ENCODE results near the gene SNRNP200. TPM values are rescaled to one million over a fixed set of nuclear protein-coding genes. Genes with fewer than 3 reads are reported as not detected.
"Not testable (repeated sequence)": the region's sequence is repeated elsewhere in the genome, so short reads cannot be mapped to it uniquely, and the experiment has no call there.

Gene SNRNP200
- polyA plus RNA-seq, 1 donor from 2014 or later: 79.3 TPM

DNA sequence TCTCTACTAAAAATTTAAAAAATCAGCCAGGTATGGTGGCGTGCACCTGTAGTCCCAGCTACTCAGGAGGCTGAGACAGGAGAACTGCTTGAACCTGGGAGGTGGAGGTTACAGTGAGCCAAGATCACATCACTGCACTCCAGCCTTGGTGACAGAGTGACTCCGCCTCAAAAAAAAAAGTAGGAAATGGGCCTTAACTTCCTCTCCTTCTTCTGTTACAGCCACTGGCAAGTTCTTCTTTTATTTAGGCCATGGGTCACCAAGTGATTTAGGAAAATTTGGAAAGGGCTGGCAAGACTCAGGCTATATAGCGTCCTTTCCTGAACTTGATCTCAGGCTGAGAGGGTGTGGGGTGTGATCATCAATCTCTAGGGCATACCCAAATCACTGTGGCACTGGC, 47.6 kb downstream of the SNRNP200 start:
- Mint-ChIP-seq H3K36me3 (peaks cover 11% of the 10 kb centered on the region), H3K27ac (peak overlapping the region in 2 of 3 donors; percentile 81 to 88), H3K4me1 (peaks cover 40 to 43% (median 42%) of the 10 kb centered on the region in 3 donors), H3K4me3 (peak overlapping the region in 2 of 4 donors; percentile 28 to 74)
- H3K9me3 Mint-ChIP-seq, H3K27me3 Mint-ChIP-seq: not testable (repeated sequence)

DNA sequence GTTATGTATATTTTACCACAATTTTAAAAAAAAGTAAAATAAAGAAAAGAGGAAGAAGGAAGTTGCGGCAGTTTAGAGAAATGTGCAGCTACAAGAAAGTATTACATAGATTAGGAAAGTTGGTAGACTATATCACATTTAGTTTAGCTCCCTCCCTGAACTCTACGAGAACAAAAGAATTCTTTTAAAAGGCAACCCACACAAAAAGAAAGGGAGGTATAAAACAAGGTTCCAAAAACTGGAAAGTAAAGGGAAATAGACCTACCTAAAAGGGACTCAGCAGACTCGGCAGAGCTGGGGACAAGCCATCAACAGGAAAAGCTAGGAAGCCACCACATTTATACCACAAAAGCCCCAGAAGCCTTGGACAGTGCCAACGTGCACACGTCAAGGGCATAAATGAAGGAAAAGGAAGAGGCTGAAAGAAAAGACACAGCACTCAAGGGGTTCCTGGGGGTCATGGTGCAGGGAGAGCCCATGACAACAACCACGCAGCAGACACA, 48.7 kb downstream of the SNRNP200 start:
- Mint-ChIP-seq H3K4me3 (peak overlapping the region in 3 of 4 donors; percentile 27 to 91 (median 39)), H3K27ac (peak overlapping the region; percentile 59 to 94 (median 89)), H3K27me3 (no peaks in the 10 kb centered on the region), H3K36me3 (peaks cover 11% of the 10 kb centered on the region), H3K9me3 (no peaks in the 10 kb centered on the region), H3K4me1 (peaks cover 40 to 42% (median 40%) of the 10 kb centered on the region in 3 donors)

DNA sequence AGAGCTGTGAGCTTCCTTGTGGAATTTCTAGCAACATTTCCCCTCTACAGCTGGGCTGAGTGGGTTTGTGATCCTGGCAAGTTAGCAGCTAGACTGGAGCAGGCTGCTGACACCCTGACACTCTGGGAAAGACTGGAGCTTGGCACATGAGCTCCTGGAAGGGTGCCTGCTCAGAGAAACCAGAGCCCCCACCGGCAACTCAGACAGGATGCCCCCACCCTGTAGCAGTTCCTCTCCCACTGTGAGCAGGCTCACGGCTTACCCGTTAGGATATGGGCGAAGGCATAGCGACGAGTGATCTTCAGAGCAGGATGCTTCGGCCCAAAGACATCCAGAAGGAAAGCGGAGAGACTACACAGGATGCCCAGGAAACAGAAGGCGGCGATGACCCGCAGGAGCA, 50.8 kb downstream of the SNRNP200 start:
- Mint-ChIP-seq H3K4me3 (no peak overlapping the region), H3K9me3 (no peaks in the 10 kb centered on the region), H3K4me1 (peaks cover 25 to 35% (median 28%) of the 10 kb centered on the region in 3 donors), H3K27me3 (no peaks in the 10 kb centered on the region), H3K27ac (peak overlapping the region in 1 of 3 donors; percentile 97), H3K36me3 (peaks cover 9% of the 10 kb centered on the region)

DNA sequence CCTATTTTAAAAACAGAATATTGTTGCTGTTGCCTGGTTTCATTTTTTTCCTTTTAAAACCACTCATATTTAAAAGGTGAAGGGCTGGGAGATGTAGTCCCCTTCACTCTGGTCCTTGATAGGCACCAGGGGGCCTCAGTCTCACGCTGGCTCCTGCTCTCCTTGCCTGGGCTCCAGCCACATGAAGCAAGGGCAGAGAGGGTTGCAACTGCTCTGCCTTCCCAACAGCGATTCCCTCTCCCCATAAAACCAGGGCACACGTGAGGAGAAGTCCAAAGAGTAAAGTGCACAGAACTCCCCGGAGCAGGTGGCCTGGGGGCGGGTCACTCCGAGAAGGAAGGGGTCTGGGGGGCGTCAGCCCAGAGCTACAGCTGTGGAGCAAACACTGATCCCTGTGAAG, 52.3 kb downstream of the SNRNP200 start:
- peaks cover 15 to 24% (median 16%) of the 10 kb centered on the region in 3 donors for H3K4me1 Mint-ChIP-seq
- H3K27ac Mint-ChIP-seq: no peak overlapping the region
- no peak overlapping the region for H3K4me3 Mint-ChIP-seq
- no peaks in the 10 kb centered on the region for H3K9me3 Mint-ChIP-seq
- peaks cover 8% of the 10 kb centered on the region for H3K36me3 Mint-ChIP-seq
- H3K27me3 Mint-ChIP-seq: no peaks in the 10 kb centered on the region

DNA sequence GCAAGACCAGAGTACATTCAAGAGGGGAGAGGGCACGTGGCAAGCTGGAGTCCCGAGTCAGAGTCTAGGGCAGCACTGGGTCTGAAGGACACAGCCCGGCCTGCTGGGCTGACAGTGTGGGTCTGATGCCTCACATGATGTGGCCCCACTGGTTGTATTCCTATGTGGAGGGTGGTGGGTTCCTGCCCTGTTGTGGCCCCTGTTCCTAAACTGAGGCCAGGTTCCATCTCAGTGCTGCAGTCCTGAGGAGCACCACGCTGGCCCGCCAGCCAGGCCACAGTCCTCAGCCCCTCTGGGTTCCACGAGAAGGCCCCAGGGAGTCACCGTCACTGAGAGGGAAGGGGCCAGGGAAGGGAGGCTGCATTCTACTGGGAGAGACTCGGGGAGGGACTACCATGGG, 52.8 kb downstream of the SNRNP200 start:
- Mint-ChIP-seq H3K27ac (peak overlapping the region in 1 of 3 donors; percentile 49), H3K27me3 (no peaks in the 10 kb centered on the region), H3K4me3 (no peak overlapping the region), H3K36me3 (peaks cover 8% of the 10 kb centered on the region), H3K4me1 (peaks cover 11 to 19% (median 14%) of the 10 kb centered on the region in 3 donors), H3K9me3 (no peaks in the 10 kb centered on the region)

DNA sequence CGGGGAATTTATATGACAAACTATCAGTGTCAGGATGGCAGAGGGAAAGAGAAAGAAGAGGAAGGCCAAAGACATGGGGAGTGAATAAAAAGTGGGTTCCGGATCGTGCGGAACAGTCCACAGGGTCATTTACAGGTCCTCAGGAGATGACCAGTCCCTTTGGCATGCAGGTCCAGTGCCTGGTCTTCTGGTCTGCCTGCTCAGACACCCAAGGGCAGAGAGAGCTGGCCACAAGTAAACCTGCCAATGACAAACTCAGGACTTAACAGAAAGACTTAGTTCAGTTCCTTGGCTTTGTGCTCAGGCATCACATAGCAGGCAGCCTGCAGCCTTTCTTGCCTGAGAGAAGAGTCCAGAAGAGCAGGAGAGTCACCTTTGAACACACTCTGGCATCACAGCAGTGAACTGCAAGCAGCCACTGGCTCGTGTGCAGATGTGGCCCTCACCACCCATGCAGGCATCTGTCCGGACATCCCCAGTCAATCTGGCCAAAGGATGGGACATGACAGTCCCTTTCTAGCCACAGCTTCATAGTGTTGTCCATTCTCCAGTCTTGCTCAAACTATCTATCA, 53.5 kb downstream of the SNRNP200 start:
- Mint-ChIP-seq H3K9me3 (no peaks in the 10 kb centered on the region), H3K27ac (peak overlapping the region in 1 of 3 donors; percentile 49), H3K36me3 (peaks cover 9% of the 10 kb centered on the region), H3K4me1 (peaks cover 11 to 16% (median 15%) of the 10 kb centered on the region in 3 donors), H3K4me3 (no peak overlapping the region), H3K27me3 (no peaks in the 10 kb centered on the region)

DNA sequence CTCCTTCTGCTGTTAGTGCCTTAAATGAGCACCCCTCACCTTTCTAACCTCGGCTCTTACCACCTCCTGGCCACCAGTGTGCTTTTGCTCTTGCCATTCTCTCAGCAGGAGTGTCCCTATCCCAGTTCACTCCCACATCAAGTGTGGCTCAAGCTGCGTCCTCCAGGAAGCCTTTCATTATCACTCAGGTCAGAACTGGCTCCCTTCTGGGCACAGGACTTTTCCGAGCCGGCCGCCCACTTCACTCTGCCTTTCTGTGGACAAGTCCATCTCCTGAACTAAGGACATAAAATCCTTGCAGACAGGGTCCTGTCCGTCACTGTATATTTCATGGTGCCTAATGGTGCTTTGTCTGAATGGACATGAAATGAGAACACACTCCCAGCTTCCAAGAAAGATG, 55.2 kb downstream of the SNRNP200 start:
- no peak overlapping the region for H3K4me3 Mint-ChIP-seq
- H3K4me1 Mint-ChIP-seq: peaks cover 14 to 22% (median 18%) of the 10 kb centered on the region in 3 donors

DNA sequence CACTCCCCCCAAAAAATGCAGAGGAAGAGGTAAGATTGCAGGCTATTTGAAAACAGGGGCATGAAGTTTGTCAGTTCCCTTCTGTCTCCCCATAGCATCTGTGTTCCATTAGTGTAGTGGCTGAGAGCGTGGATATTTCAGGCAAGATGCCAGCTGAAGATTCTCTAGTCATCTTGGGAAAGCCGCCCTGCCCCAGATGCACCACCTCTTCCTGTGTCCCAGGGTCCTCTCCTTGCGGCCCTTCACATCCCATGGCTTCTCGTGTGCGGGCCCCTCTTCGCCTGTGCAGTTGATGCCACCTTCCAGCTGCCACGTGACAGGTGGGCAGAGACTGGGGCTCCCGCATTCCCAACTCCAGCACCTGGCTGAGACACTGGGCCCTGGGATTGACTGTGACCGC, 55.7 kb downstream of the SNRNP200 start:
- H3K27me3 Mint-ChIP-seq: no peaks in the 10 kb centered on the region
- no peaks in the 10 kb centered on the region for H3K9me3 Mint-ChIP-seq
- H3K27ac Mint-ChIP-seq: peak overlapping the region in 2 of 3 donors; percentile 15 to 95
- no peak overlapping the region for H3K4me3 Mint-ChIP-seq
- H3K4me1 Mint-ChIP-seq: peaks cover 14 to 23% (median 21%) of the 10 kb centered on the region in 3 donors
- H3K36me3 Mint-ChIP-seq: peaks cover 14% of the 10 kb centered on the region

More for the DNA sequence above, 55.2 kb downstream of the SNRNP200 start:
- H3K27me3 Mint-ChIP-seq: no peaks in the 10 kb centered on the region
- peak overlapping the region in 2 of 3 donors; percentile 55 to 95 for H3K27ac Mint-ChIP-seq
- peaks cover 14% of the 10 kb centered on the region for H3K36me3 Mint-ChIP-seq
- H3K9me3 Mint-ChIP-seq: no peaks in the 10 kb centered on the region

DNA sequence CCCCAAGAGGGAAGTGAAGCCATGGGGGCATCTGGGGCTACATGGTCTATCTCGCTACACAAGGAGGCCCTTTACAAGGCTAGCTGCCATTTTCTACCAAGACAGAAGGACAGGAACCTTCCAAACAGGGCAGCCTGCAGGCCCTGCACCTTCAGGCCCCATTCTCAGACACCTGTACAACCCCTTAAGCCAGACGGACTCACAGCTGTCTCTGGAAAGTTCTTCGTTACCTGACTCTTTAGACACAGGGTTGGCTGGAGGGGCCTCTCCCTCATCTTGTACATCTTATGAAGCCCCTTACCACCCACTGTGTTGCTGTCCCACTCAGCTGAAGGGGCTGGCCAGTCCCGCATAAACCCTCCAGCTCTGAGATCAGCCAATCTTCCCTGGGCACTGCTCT, 56.7 kb downstream of the SNRNP200 start:
- Mint-ChIP-seq H3K36me3 (peaks cover 11% of the 10 kb centered on the region), H3K9me3 (no peaks in the 10 kb centered on the region), H3K4me1 (peaks cover 16 to 24% (median 22%) of the 10 kb centered on the region in 3 donors), H3K27me3 (no peaks in the 10 kb centered on the region), H3K4me3 (no peak overlapping the region), H3K27ac (no peak overlapping the region)

DNA sequence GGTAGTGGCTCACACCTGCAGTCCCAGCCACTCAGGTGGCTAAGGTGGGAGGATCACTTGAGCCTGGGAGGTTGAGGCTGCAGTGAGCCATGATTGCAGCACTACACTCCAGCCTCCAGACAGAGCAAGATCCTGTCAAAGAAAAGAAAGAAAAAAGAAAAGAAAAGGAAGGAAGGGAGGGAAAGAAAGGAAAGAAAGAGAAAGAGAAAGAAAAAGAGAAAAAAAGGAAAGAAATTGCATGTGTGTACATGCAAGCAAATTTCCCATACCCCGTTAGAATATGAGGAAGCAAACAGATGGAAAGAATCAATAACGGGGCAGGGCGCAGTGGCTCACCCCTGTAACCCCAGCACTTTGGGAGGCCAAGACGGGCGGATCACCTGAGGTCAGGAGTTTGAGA, 57.5 kb downstream of the SNRNP200 start:
- Mint-ChIP-seq H3K36me3 (peaks cover 8% of the 10 kb centered on the region), H3K27ac (peak overlapping the region in 1 of 3 donors; percentile 86), H3K4me3 (peak overlapping the region in 2 of 4 donors; percentile 45 to 54), H3K9me3 (no peaks in the 10 kb centered on the region), H3K4me1 (peaks cover 16 to 24% (median 22%) of the 10 kb centered on the region in 3 donors), H3K27me3 (no peaks in the 10 kb centered on the region)

DNA sequence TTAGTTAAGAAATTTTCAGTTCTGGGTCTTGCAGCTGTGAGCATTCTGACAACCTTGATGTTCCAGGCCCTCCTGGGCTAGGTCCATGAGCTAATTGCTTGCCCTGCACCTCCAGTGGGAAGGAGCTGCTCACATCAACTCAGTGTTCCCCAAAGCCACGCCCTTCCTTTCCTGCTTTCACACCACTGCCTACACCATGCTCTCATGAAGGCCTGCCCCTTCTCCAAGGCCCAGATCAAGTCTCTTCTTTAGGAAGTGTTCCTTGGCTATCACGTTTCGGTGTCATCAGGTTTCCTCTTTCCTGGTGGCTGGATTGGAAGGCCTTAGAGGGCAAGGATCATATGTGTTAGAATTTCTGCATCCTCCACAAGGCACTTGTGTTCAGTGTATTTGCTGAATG, 58.3 kb downstream of the SNRNP200 start:
- Mint-ChIP-seq H3K9me3 (no peaks in the 10 kb centered on the region), H3K27ac (peak overlapping the region in 1 of 3 donors; percentile 82), H3K27me3 (no peaks in the 10 kb centered on the region), H3K36me3 (peaks cover 8% of the 10 kb centered on the region), H3K4me3 (no peak overlapping the region), H3K4me1 (peaks cover 24 to 30% (median 27%) of the 10 kb centered on the region in 3 donors)

DNA sequence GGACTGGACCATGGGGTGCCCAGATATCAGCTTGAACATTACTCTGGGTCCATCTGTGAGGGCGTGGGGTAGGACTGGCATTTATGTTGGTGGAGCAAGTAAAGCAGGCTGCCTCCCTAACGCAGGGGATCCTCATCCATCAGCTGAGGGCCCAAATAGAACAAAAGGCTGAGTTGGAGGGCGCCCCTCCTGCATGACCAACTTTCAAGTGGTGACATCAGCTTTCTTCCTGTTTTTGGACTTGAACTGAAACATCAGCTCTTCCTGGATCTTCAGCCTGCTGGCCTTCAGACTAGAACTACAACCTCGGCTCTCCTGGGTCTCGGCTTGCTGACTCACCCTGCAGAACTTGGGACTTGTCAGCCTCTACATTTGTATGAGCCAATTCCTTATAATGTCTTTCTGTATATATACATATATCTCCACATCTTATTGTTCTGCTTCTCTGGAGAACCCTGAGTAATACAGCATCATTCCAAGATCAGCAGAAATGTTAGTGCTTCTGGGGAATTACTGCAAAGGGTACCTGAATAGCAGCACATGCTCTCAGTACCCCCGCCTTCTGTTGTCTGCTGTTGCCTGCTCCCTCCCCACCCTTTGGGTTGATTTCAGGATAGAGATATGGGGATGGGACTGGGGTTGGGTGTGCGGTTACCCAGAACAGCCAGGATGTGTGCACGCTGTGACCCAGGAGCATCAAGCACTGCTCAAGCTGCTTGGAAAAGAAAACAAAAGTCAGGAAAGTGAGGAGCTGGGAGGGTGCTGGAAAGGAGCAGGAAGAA, 59.5 kb downstream of the SNRNP200 start:
- Mint-ChIP-seq H3K9me3 (no peaks in the 10 kb centered on the region), H3K27me3 (no peaks in the 10 kb centered on the region), H3K4me3 (peak overlapping the region in 1 of 4 donors; percentile 65), H3K27ac (peak overlapping the region; percentile 13 to 69 (median 68)), H3K36me3 (peaks cover 8% of the 10 kb centered on the region), H3K4me1 (peaks cover 35 to 41% (median 38%) of the 10 kb centered on the region in 3 donors)

DNA sequence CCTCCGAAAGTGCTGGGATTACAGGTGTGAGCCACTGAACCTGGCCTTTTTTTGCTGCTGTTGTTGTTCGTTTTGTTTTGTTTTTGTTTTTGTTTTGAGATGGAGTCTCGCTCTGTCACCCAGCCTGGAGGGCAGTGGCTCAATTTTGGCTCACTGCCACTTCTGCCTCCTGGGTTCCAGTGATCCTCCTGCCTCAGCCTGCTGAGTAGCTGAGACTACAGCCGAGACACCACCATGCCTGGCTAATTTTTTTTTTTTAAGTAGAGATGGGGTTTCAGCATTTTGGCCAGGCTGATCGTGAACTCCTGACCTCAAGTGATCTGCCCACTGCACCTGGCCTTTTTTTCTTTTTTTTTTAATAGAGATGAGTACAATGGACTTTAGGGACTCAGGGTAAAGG, 61.5 kb downstream of the SNRNP200 start:
- H3K27ac Mint-ChIP-seq: peak overlapping the region in 1 of 3 donors; percentile 81
- peaks cover 31 to 42% (median 40%) of the 10 kb centered on the region in 3 donors for H3K4me1 Mint-ChIP-seq
- H3K27me3 Mint-ChIP-seq: no peaks in the 10 kb centered on the region
- no peaks in the 10 kb centered on the region for H3K9me3 Mint-ChIP-seq
- H3K36me3 Mint-ChIP-seq: peaks cover 8% of the 10 kb centered on the region
- H3K4me3 Mint-ChIP-seq: no peak overlapping the region

DNA sequence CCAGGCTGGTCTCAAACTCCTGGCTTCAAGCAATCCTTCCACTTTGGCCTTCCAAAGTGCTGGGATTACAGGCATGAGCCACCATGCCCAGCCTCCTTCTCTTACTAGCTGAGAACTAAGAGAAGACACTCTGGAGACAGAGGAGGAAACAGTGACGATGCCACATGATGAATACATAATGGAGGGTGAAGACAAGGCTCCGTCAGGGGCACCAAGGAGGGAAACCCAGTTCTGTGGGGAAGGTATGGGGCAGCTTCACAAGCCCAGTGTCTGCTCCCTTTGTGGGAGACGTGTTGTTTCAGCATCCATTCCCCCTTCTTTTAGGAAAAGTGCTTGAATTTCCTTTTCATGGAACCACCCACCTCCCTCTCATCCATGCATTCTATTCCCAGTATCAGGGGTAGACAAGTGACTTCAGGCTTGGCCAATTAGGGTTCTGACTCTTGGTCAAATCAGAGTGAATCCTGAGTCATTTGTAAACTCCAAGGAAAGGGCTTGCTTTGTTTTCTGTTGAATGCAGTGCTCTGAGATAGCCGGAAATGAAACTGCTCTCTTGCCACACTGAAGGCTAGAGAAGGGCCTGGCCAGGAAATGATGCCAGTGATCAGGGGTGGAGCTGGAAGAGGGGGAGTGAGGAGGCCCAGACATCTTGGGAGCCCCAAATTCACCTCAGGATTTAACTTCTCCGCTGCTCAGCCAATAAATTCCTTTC, 63.3 kb downstream of the SNRNP200 start:
- Mint-ChIP-seq H3K4me1 (peaks cover 31 to 40% (median 35%) of the 10 kb centered on the region in 3 donors), H3K36me3 (peaks cover 10% of the 10 kb centered on the region), H3K27me3 (no peaks in the 10 kb centered on the region), H3K4me3 (peak overlapping the region; percentile 70 to 92 (median 83)), H3K27ac (peak overlapping the region; percentile 57 to 97 (median 90)), H3K9me3 (no peaks in the 10 kb centered on the region)

DNA sequence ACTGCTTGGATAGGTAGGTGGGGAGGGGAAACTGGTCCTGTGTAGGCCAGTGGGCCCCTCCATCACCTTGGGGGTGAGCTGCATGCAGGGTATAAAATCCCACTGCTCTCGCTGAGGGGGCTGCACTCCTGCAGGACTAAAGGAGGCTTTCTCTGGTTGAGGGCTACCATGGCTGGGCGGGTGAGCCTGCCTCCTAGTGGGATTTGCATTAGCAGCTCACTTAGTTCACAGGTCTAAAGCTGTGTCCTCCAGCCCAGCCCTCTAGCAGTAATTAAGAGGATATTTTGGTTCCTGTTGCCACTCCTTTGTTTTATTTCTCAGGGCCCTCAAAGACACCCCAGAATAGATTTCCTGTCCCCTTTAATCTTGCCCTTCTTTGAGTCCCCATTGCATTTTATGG, 64.1 kb downstream of the SNRNP200 start:
- no peaks in the 10 kb centered on the region for H3K27me3 Mint-ChIP-seq
- no peaks in the 10 kb centered on the region for H3K9me3 Mint-ChIP-seq
- H3K4me1 Mint-ChIP-seq: peaks cover 29 to 33% (median 31%) of the 10 kb centered on the region in 3 donors
- H3K36me3 Mint-ChIP-seq: peaks cover 8% of the 10 kb centered on the region
- H3K27ac Mint-ChIP-seq: peak overlapping the region; percentile 66 to 97 (median 90)
- peak overlapping the region in 3 of 4 donors; percentile 82 to 92 (median 84) for H3K4me3 Mint-ChIP-seq

Data from IgD-negative memory B cell (primary cell).